K562 (cell line): Measurements from ENCODE around the gene PRCD. TPM values are rescaled to one million over a fixed set of nuclear protein-coding genes. Genes with fewer than 3 reads are reported as not detected.

Source experiments
- ARID1B ChIP-seq: fragments of 450-650 bp; IDR thresholded peaks from 2 replicates; pipeline ENCODE4 v1.6.1; 2016; ENCODE audit warnings: antibody characterized with exemption, mild to moderate bottlenecking, inconsistent platforms
- BHLHE40 ChIP-seq: IDR thresholded peaks from 2 replicates; pipeline ENCODE4 v1.6.1; 2011; ENCODE audit warnings: low read length, improper control_type of control experiment
- CAMTA2 ChIP-seq: fragments of 250-450 bp; sonication (Bioruptor Pico); conservative IDR thresholded peaks from 2 replicates; pipeline ENCODE4 v1.5.1; 2022
- CBX1 ChIP-seq: sonication (generic); IDR thresholded peaks from 2 replicates; pipeline ENCODE4 v1.6.1; 2016; ENCODE audit warnings: antibody characterized with exemption, low read depth, mild to moderate bottlenecking
- CEBPG ChIP-seq, 3 experiments: fragments of 200-800 bp in 1 of 3; sonication (Bioruptor generic) in 1 of 3; sonication (generic) in 1 of 3; formaldehyde crosslinking in 1 of 3; IDR thresholded peaks in 2 of 3; conservative IDR thresholded peaks in 1 of 3; 2 replicates each; pipeline versions ENCODE4 v1.6.1 to v1.8.0; 2016 to 2022; ENCODE audit warnings: missing compliant biosample characterization in 2 of 3, missing genetic modification characterization in 2 of 3, mild to moderate bottlenecking in 1 of 3, missing genetic modification reagents in 1 of 3
- CREM ChIP-seq: IDR thresholded peaks from 2 replicates; pipeline ENCODE4 v1.6.1; 2014; ENCODE audit warnings: antibody characterized with exemption, low read depth
- CTBP1 ChIP-seq: fragments of 450-650 bp; IDR thresholded peaks from 2 replicates; pipeline ENCODE4 v1.6.1; 2016; ENCODE audit warnings: borderline replicate concordance
- EP400 ChIP-seq: fragments of 450-650 bp; IDR thresholded peaks from 2 replicates; pipeline ENCODE4 v1.6.1; 2017; ENCODE audit warnings: antibody characterized with exemption, mild to moderate bottlenecking, moderate library complexity
- HDAC1 ChIP-seq, 2 experiments: fragments of 450-650 bp; IDR thresholded peaks; 2 replicates each; pipeline ENCODE4 v1.6.1; 2016 to 2017; ENCODE audit warnings: inconsistent platforms in 1 of 2, mild to moderate bottlenecking in 1 of 2, moderate library complexity in 1 of 2
- HMG20B ChIP-seq: fragments of 250-450 bp; sonication (Bioruptor Pico); IDR thresholded peaks from 2 replicates; pipeline ENCODE4 v1.5.0; 2021; ENCODE audit warnings: mild to moderate bottlenecking
- ILF3 ChIP-seq: fragments of 450-650 bp; IDR thresholded peaks from 2 replicates; pipeline ENCODE4 v1.6.1; 2018; ENCODE audit warnings: antibody characterized with exemption, mild to moderate bottlenecking, moderate library complexity, borderline replicate concordance
- JUN ChIP-seq, 2 experiments: sonication (generic) in 1 of 2; formaldehyde crosslinking in 1 of 2; IDR thresholded peaks; 2 replicates each; pipeline versions ENCODE4 v1.6.1 to v1.8.0; 2012 to 2022; ENCODE audit warnings: borderline replicate concordance in 2 of 2, mild to moderate bottlenecking in 2 of 2, improper control_type of control experiment in 1 of 2, low read depth in 1 of 2, low read length in 1 of 2, missing genetic modification reagents in 1 of 2
- MYC ChIP-seq, 2 experiments: fragments of 250-450 bp in 1 of 2; sonication (Bioruptor Pico) in 1 of 2; IDR thresholded peaks; 2 replicates each; pipeline versions ENCODE4 v1.5.1 to v1.6.1; 2012 to 2021; ENCODE audit warnings: low read depth in 2 of 2, borderline replicate concordance in 1 of 2, improper control_type of control experiment in 1 of 2, low read length in 1 of 2, mild to moderate bottlenecking in 1 of 2, moderate library complexity in 1 of 2
- POLR2H ChIP-seq: IDR thresholded peaks from 2 replicates; pipeline ENCODE4 v1.6.1; 2016; ENCODE audit warnings: missing genetic modification characterization, low read depth, mild to moderate bottlenecking, control low read depth, missing compliant biosample characterization, moderate library complexity
- RAD51 ChIP-seq: fragments of 450-650 bp; IDR thresholded peaks from 2 replicates; pipeline ENCODE4 v1.7.1; 2016; ENCODE audit warnings: low read depth, mild to moderate bottlenecking, borderline replicate concordance
- TCF3 ChIP-seq: sonication (generic); formaldehyde crosslinking; IDR thresholded peaks from 2 replicates; pipeline ENCODE4 v1.4.0; 2020; ENCODE audit warnings: mild to moderate bottlenecking, missing genetic modification reagents
- ZBTB11 ChIP-seq, 3 experiments: fragments of 200-800 bp in 1 of 3; fragments of 250-450 bp in 1 of 3; fragments of 450-650 bp in 1 of 3; sonication (Bioruptor Pico) in 1 of 3; sonication (Bioruptor generic) in 1 of 3; formaldehyde crosslinking in 1 of 3; IDR thresholded peaks; 2 replicates each; pipeline versions ENCODE4 v1.6.1 to v1.8.0; 2016 to 2022; ENCODE audit warnings: mild to moderate bottlenecking in 2 of 3, missing genetic modification characterization in 2 of 3, missing compliant biosample characterization in 1 of 3, moderate library complexity in 1 of 3
- ZNF431 ChIP-seq: sonication (generic); formaldehyde crosslinking; IDR thresholded peaks from 2 replicates; pipeline ENCODE4 v1.8.0; 2022; ENCODE audit warnings: mild to moderate bottlenecking, missing genetic modification reagents
- polyA plus RNA-seq, 8 experiments: library from polyadenylated mRNA; depleted of rRNA in 4 of 8; stranded (reverse) in 5 of 8; unstranded in 3 of 8; fragments of >200 nt; fragmentation: Nextera tagmentation in 2 of 8; fragmentation: Illumina TruSeq in 1 of 8; extraction: Ambion mirVana in 2 of 8; extraction: Trizol in 1 of 8; gene quantifications; 2 replicates each; pipeline versions ENCODE4 v1.2.1 to v1.2.3, GENCODE V29; 2011 to 2014; ENCODE audit warnings: inconsistent platforms in 1 of 8, missing spikeins in 1 of 8
- total RNA-seq, 7 experiments: library from RNA; depleted of rRNA in 6 of 7; stranded (reverse); fragments of >200 nt in 6 of 7; fragmentation: Illumina TruSeq in 2 of 7; extraction: Trizol in 2 of 7; gene quantifications; 2 replicates each; pipeline versions ENCODE4 v1.2.1 to v1.2.3, GENCODE V29; 2011 to 2021; ENCODE audit warnings: low replicate concordance in 1 of 7
- TF ChIP-seq, protein P1 (sequence below), 2 experiments: IDR thresholded peaks; 2 replicates each; pipeline ENCODE4 v1.6.1; 2011; ENCODE audit warnings: borderline replicate concordance in 1 of 2, control low read depth in 1 of 2, low read depth in 1 of 2, low read length in 1 of 2, mild to moderate bottlenecking in 1 of 2, mixed read lengths in 1 of 2, moderate library complexity in 1 of 2; ENCODE audit not compliant: insufficient read depth in 1 of 2, insufficient read length in 1 of 2, poor library complexity in 1 of 2, severe bottlenecking in 1 of 2; ENCODE audit errors: extremely low read depth in 1 of 2
- TF ChIP-seq, protein P2 (sequence below): fragments of 250-450 bp; sonication (Bioruptor Pico); IDR thresholded peaks from 2 replicates; pipeline ENCODE4 v1.8.0; 2021; ENCODE audit warnings: moderate library complexity, mild to moderate bottlenecking, inconsistent platforms

The PRCD gene
- total and polyA plus RNA-seq, 9 of the 15 experiments (the other 6 are each of a cell fraction or from before 2014, with no cell fraction given), result 0.20 to 0.25 (median 0.21) TPM; not detected in 6

GRCh38 chr17:76562734-76563148 is 22.9 kb downstream of the PRCD start (continued):
- TF ChIP-seq MYC (IDR thresholded peaks at IDR 0.05; ENCODE audit: low read depth, low read length) (peak; percentile 79), MYC (CRISPR knock-in tag; IDR thresholded peaks at IDR 0.05; ENCODE audit: borderline replicate concordance, low read depth) (no peak), ILF3 (peak; percentile 59; the same call in 1 of the 2 replicates), CBX1 (no peak), JUN (IDR thresholded peaks at IDR 0.05; ENCODE audit: borderline replicate concordance, low read depth, low read length) (peak; percentile 88), JUN (CRISPR knock-in tag; IDR thresholded peaks at IDR 0.05; ENCODE audit: borderline replicate concordance) (no peak), CREM (peak; percentile 46; the same call in 1 of the 2 replicates), CTBP1 (peak; percentile 32; the same call in 1 of the 2 replicates), CEBPG (CRISPR knock-in tag; IDR thresholded peaks at IDR 0.05) (no peak), CEBPG (tag; conservative IDR thresholded peaks at IDR 0.05 in 1 of 2, IDR thresholded peaks at IDR 0.05 in 1 of 2) (0 out of 4 replicates have a peak, but pooled peaks of 1 of the 2 experiments have one; percentile 4), CAMTA2 (no peak), HDAC1 (IDR thresholded peaks at IDR 0.05) (0 out of 4 replicates have a peak, but pooled peaks of 1 of the 2 experiments have one; percentile 43), ZBTB11 (CRISPR knock-in tag; IDR thresholded peaks at IDR 0.05) (0 out of 6 replicates have a peak, but pooled peaks of 1 of the 3 experiments have one; percentile 29), HMG20B (no peak), RAD51 (no peak), POLR2H (tag) (no peak), ARID1B (peak; percentile 80), EP400 (peak; percentile 56; the same call in 1 of the 2 replicates), BHLHE40 (peak; percentile 76), TCF3 (CRISPR knock-in tag) (0 out of 2 replicates have a peak, but pooled peaks have one; percentile 8), ZNF431 (CRISPR knock-in tag) (no peak)
- TF ChIP-seq, protein P1, sequence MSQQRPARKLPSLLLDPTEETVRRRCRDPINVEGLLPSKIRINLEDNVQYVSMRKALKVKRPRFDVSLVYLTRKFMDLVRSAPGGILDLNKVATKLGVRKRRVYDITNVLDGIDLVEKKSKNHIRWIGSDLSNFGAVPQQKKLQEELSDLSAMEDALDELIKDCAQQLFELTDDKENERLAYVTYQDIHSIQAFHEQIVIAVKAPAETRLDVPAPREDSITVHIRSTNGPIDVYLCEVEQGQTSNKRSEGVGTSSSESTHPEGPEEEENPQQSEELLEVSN (IDR thresholded peaks at IDR 0.05; ENCODE audit: borderline replicate concordance in 1 of 2, extremely low read depth in 1 of 2, insufficient read depth in 1 of 2, insufficient read length in 1 of 2, low read depth in 1 of 2, low read length in 1 of 2, poor library complexity in 1 of 2, severe bottlenecking in 1 of 2), result peak in 1 of 2 experiments; percentile 74
- TF ChIP-seq, protein P2, sequence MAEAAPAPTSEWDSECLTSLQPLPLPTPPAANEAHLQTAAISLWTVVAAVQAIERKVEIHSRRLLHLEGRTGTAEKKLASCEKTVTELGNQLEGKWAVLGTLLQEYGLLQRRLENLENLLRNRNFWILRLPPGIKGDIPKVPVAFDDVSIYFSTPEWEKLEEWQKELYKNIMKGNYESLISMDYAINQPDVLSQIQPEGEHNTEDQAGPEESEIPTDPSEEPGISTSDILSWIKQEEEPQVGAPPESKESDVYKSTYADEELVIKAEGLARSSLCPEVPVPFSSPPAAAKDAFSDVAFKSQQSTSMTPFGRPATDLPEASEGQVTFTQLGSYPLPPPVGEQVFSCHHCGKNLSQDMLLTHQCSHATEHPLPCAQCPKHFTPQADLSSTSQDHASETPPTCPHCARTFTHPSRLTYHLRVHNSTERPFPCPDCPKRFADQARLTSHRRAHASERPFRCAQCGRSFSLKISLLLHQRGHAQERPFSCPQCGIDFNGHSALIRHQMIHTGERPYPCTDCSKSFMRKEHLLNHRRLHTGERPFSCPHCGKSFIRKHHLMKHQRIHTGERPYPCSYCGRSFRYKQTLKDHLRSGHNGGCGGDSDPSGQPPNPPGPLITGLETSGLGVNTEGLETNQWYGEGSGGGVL (CRISPR knock-in tag), result no peak
